Liver (tissue), 9 donors: ENCODE data around the gene CACNA1F. TPM values are rescaled to one million over a fixed set of nuclear protein-coding genes. Genes with fewer than 3 reads are reported as not detected.

Experiments used
- DNase-seq: peaks from one replicate; pipeline ENCODE4 v3.0.0-alpha.2; 2017; ENCODE audit warnings: low spot score
- H3K27ac ChIP-seq, 2 donors: one replicate each; pipeline ENCODE4 v1.7.0; 2013; ENCODE audit warnings: inconsistent platforms in 2 of 2, low read length in 2 of 2, control low read depth in 1 of 2, low read depth in 1 of 2, mild to moderate bottlenecking in 1 of 2
- H3K27me3 ChIP-seq, 4 donors: one replicate each; pipeline versions ENCODE4 v1.6.1 to v1.7.0; 2013; ENCODE audit warnings: low read length in 3 of 4, inconsistent platforms in 1 of 4, mild to moderate bottlenecking in 1 of 4, moderate library complexity in 1 of 4; ENCODE audit not compliant: control insufficient read depth in 4 of 4, insufficient read depth in 4 of 4
- H3K36me3 ChIP-seq, 4 donors: one replicate each; pipeline versions ENCODE4 v1.6.1 to v1.7.0; 2013; ENCODE audit warnings: low read length in 3 of 4, mild to moderate bottlenecking in 3 of 4, low read depth in 1 of 4, moderate library complexity in 1 of 4; ENCODE audit not compliant: control insufficient read depth in 4 of 4, insufficient read depth in 3 of 4
- H3K4me1 ChIP-seq, 4 donors: one replicate each; pipeline versions ENCODE4 v1.6.1 to v1.7.0; 2013; ENCODE audit warnings: low read length in 3 of 4, mild to moderate bottlenecking in 3 of 4, moderate library complexity in 1 of 4; ENCODE audit not compliant: control insufficient read depth in 4 of 4, insufficient read depth in 4 of 4
- H3K4me3 ChIP-seq, 3 donors: one replicate each; pipeline versions ENCODE4 v1.6.1 to v1.7.0; 2013; ENCODE audit warnings: low read length in 3 of 3, control low read depth in 1 of 3, low read depth in 1 of 3, mild to moderate bottlenecking in 1 of 3
- H3K9ac ChIP-seq, 2 donors: one replicate each; pipeline ENCODE4 v1.7.0; 2013; ENCODE audit warnings: low read length in 2 of 2, mild to moderate bottlenecking in 2 of 2, moderate library complexity in 2 of 2, control low read depth in 1 of 2, low read depth in 1 of 2
- H3K9me3 ChIP-seq, 4 donors: one replicate each; pipeline versions ENCODE4 v1.6.1 to v1.7.0; 2013; ENCODE audit warnings: low read length in 3 of 4; ENCODE audit not compliant: control insufficient read depth in 4 of 4
- EGR1 ChIP-seq, 2 donors: IDR thresholded peaks; 2 replicates each; pipeline ENCODE4 v1.6.1; 2016 to 2018; ENCODE audit warnings: antibody characterized with exemption in 2 of 2, low read depth in 2 of 2
- FOXA1 ChIP-seq: IDR thresholded peaks from 2 replicates; pipeline ENCODE4 v1.6.1; 2016; ENCODE audit warnings: antibody characterized with exemption
- FOXA2 ChIP-seq: IDR thresholded peaks from 2 replicates; pipeline ENCODE4 v1.6.1; 2016; ENCODE audit warnings: antibody characterized with exemption
- HNF4A ChIP-seq, 2 donors: conservative IDR thresholded peaks; 2 replicates each; pipeline ENCODE4 v1.6.1; 2016; ENCODE audit warnings: antibody characterized with exemption in 2 of 2, mild to moderate bottlenecking in 2 of 2
- HNF4G ChIP-seq: IDR thresholded peaks from 2 replicates; pipeline ENCODE4 v1.6.1; 2016; ENCODE audit warnings: antibody characterized with exemption
- JUND ChIP-seq, 2 donors: IDR thresholded peaks; 2 replicates each; pipeline ENCODE4 v1.6.1; 2016; ENCODE audit warnings: antibody characterized with exemption in 2 of 2
- NR2F2 ChIP-seq: IDR thresholded peaks from 2 replicates; pipeline ENCODE4 v1.6.1; 2016; ENCODE audit warnings: antibody characterized with exemption
- RXRA ChIP-seq, 2 donors: IDR thresholded peaks; 2 replicates each; pipeline ENCODE4 v1.6.1; 2017 to 2018; ENCODE audit warnings: antibody characterized with exemption in 2 of 2, mild to moderate bottlenecking in 1 of 2
- SP1 ChIP-seq: IDR thresholded peaks from 2 replicates; pipeline ENCODE4 v1.6.1; 2018; ENCODE audit warnings: antibody characterized with exemption, mild to moderate bottlenecking
- TAF1 ChIP-seq: conservative IDR thresholded peaks from 2 replicates; pipeline ENCODE4 v1.6.1; 2016; ENCODE audit warnings: antibody characterized with exemption, mild to moderate bottlenecking
- YY1 ChIP-seq: IDR thresholded peaks from 2 replicates; pipeline ENCODE4 v1.6.1; 2016; ENCODE audit warnings: antibody characterized with exemption, mild to moderate bottlenecking
- WGBS: extraction: QIAGEN DNeasy Blood & Tissue Kit; methylation state at CpG from one replicate; pipeline ENCODE4 v1.1.7; 2013; 5-methylcytosine and 5-hydroxymethylcytosine counted together
- polyA plus RNA-seq, 2 donors: library from polyadenylated mRNA; stranded (reverse) in 1 of 2; unstranded in 1 of 2; fragments of 200-250 nt in 1 of 2; fragments of >200 nt in 1 of 2; fragmentation: Nextera tagmentation in 1 of 2; extraction: Ambion mirVana in 1 of 2; gene quantifications; one replicate each; pipeline versions ENCODE4 v1.2.1 to v1.2.3, GENCODE V29; 2013 to 2015
- total RNA-seq, 2 donors: library from RNA; depleted of rRNA; stranded (reverse); fragments of >200 nt; gene quantifications; one replicate each; pipeline ENCODE4 v1.2.3, GENCODE V29; 2014
- TF ChIP-seq, protein P1 (sequence below): fragments of 150-350 bp; IDR thresholded peaks from 2 replicates; pipeline ENCODE4 v1.5.1; 2017; ENCODE audit warnings: improper control_type of control experiment, low read depth, low read length; ENCODE audit not compliant: missing input control
- TF ChIP-seq, protein P2 (sequence below): IDR thresholded peaks from 2 replicates; pipeline ENCODE4 v1.6.1; 2016; ENCODE audit warnings: antibody characterized with exemption
- TF ChIP-seq, protein P3 (sequence below): IDR thresholded peaks from 2 replicates; pipeline ENCODE4 v1.6.1; 2016; ENCODE audit warnings: antibody characterized with exemption
- TF ChIP-seq, protein P4 (sequence below): IDR thresholded peaks from 2 replicates; pipeline ENCODE4 v1.6.1; 2016; ENCODE audit warnings: antibody characterized with exemption
- TF ChIP-seq, protein P5 (sequence below): IDR thresholded peaks from 2 replicates; pipeline ENCODE4 v1.6.1; 2016; ENCODE audit warnings: antibody characterized with exemption, mild to moderate bottlenecking
- donor health status: healthy.
- donor health status: healthy.
- donor health status: healthy.
- donor health status: healthy.
- donor health status: healthy.

The CACNA1F gene
- total and polyA plus RNA-seq, 4 donors: 0.03 TPM; not detected in 3

DNA sequence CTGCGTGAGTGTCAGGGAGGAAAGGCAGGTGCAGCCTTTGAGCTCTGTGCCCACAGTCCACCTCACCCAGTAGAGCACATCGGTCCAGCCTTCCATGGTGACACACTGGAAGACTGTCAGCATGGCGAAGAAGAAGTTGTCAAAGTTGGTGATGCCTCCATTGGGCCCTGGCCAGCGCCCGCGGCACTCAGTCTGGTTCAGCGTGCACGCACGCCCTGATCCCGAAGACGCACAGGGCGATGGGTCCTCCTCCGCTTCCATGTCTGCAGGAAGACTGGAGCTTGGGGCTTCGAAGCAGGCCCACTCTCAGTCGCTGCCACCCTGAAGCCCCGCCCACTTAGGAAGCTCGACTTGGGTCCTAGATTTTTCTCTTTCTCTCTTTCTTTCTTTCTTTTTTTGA is 5.0 kb downstream of the CACNA1F start:
- Histone ChIP-seq H3K9me3 (no peaks in the 10 kb centered on the region), H3K27me3 (peaks cover 0 to 2% (median 0%) of the 10 kb centered on the region in 4 donors), H3K4me1 (no peaks in the 10 kb centered on the region), H3K9ac (no peak overlapping the region), H3K27ac (no peak overlapping the region), H3K36me3 (no peaks in the 10 kb centered on the region), H3K4me3 (no peak overlapping the region)
- TF ChIP-seq HNF4A (conservative IDR thresholded peaks at IDR 0.05) (no peak), YY1 (no peak)
- TF ChIP-seq, protein P1, sequence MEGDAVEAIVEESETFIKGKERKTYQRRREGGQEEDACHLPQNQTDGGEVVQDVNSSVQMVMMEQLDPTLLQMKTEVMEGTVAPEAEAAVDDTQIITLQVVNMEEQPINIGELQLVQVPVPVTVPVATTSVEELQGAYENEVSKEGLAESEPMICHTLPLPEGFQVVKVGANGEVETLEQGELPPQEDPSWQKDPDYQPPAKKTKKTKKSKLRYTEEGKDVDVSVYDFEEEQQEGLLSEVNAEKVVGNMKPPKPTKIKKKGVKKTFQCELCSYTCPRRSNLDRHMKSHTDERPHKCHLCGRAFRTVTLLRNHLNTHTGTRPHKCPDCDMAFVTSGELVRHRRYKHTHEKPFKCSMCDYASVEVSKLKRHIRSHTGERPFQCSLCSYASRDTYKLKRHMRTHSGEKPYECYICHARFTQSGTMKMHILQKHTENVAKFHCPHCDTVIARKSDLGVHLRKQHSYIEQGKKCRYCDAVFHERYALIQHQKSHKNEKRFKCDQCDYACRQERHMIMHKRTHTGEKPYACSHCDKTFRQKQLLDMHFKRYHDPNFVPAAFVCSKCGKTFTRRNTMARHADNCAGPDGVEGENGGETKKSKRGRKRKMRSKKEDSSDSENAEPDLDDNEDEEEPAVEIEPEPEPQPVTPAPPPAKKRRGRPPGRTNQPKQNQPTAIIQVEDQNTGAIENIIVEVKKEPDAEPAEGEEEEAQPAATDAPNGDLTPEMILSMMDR: no peak
- 90% methylated on average over 17 of the region's 17 CpGs for WGBS
- no peak for DNase-seq

DNA sequence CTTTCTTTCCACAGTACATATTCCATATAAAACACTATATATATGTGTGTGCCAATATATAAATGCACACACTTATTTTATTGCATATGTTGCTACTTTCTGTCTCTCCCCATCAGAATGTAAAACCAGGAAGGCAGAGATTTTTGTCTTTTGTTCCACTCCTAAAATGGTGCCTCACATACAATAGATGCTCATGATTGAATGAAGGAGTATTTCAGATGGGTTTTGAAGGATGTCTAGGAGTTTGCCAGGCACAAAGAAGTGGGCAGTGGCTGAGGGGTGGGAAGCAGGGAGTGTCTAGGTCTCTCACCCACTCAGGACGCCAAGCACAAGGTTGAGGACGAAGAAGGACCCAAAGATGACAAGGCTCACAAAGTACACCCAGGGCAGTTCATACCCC is 5.4 kb downstream of the CACNA1F start:
- Histone ChIP-seq H3K9ac (no peak overlapping the region), H3K36me3 (no peaks in the 10 kb centered on the region), H3K27ac (no peak overlapping the region), H3K9me3 (no peaks in the 10 kb centered on the region), H3K27me3 (peaks cover 0 to 2% (median 0%) of the 10 kb centered on the region in 4 donors), H3K4me3 (no peak overlapping the region), H3K4me1 (no peaks in the 10 kb centered on the region)
- WGBS: 75% methylated on average over 2 of the region's 2 CpGs
- TF ChIP-seq, protein P2, sequence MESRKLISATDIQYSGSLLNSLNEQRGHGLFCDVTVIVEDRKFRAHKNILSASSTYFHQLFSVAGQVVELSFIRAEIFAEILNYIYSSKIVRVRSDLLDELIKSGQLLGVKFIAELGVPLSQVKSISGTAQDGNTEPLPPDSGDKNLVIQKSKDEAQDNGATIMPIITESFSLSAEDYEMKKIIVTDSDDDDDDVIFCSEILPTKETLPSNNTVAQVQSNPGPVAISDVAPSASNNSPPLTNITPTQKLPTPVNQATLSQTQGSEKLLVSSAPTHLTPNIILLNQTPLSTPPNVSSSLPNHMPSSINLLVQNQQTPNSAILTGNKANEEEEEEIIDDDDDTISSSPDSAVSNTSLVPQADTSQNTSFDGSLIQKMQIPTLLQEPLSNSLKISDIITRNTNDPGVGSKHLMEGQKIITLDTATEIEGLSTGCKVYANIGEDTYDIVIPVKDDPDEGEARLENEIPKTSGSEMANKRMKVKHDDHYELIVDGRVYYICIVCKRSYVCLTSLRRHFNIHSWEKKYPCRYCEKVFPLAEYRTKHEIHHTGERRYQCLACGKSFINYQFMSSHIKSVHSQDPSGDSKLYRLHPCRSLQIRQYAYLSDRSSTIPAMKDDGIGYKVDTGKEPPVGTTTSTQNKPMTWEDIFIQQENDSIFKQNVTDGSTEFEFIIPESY: no peak
- no peak for TF ChIP-seq HNF4A (conservative IDR thresholded peaks at IDR 0.05)
- no peak for DNase-seq

DNA sequence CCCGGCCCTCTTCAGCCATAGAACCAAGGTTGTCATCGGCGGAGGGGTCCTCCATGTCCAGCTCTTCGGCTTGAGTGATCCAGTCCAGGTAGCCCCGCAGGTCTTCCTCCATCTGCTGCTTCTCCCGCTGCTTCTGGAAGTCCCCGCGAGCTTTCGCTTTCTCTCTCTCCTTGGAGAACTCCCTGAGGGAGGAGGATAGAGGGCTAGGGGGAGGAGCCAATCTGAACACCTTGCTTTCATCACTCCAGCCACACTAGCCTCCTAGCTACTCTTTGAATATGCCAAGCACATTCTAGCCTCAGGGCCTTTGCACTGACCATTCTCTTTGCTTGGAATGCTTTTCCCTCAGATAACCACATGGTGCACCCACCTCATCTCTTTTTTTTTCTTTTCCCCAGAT is 6.2 kb downstream of the CACNA1F start:
- H3K4me3 ChIP-seq: no peak overlapping the region
- no peak overlapping the region for H3K27ac ChIP-seq
- no peaks in the 10 kb centered on the region for H3K9me3 ChIP-seq
- H3K9ac ChIP-seq: no peak overlapping the region
- peaks cover 0 to 2% (median 0%) of the 10 kb centered on the region in 4 donors for H3K27me3 ChIP-seq
- no peak for DNase-seq
- WGBS: 91% methylated on average over 9 of the region's 9 CpGs
- no peaks in the 10 kb centered on the region for H3K4me1 ChIP-seq
- no peaks in the 10 kb centered on the region for H3K36me3 ChIP-seq
- no peak for TF ChIP-seq HNF4G
- TF ChIP-seq FOXA2: no peak
- TF ChIP-seq RXRA (IDR thresholded peaks at IDR 0.05): no peak
- TF ChIP-seq YY1: no peak
- TF ChIP-seq, protein P3, sequence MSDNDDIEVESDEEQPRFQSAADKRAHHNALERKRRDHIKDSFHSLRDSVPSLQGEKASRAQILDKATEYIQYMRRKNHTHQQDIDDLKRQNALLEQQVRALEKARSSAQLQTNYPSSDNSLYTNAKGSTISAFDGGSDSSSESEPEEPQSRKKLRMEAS: no peak
- TF ChIP-seq, protein P4, sequence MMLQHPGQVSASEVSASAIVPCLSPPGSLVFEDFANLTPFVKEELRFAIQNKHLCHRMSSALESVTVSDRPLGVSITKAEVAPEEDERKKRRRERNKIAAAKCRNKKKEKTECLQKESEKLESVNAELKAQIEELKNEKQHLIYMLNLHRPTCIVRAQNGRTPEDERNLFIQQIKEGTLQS: no peak
- TF ChIP-seq HNF4A (conservative IDR thresholded peaks at IDR 0.05): no peak
- TF ChIP-seq NR2F2: no peak
- TF ChIP-seq EGR1 (IDR thresholded peaks at IDR 0.05; ENCODE audit: low read depth in 2 of 2): no peak
- TF ChIP-seq, protein P5, sequence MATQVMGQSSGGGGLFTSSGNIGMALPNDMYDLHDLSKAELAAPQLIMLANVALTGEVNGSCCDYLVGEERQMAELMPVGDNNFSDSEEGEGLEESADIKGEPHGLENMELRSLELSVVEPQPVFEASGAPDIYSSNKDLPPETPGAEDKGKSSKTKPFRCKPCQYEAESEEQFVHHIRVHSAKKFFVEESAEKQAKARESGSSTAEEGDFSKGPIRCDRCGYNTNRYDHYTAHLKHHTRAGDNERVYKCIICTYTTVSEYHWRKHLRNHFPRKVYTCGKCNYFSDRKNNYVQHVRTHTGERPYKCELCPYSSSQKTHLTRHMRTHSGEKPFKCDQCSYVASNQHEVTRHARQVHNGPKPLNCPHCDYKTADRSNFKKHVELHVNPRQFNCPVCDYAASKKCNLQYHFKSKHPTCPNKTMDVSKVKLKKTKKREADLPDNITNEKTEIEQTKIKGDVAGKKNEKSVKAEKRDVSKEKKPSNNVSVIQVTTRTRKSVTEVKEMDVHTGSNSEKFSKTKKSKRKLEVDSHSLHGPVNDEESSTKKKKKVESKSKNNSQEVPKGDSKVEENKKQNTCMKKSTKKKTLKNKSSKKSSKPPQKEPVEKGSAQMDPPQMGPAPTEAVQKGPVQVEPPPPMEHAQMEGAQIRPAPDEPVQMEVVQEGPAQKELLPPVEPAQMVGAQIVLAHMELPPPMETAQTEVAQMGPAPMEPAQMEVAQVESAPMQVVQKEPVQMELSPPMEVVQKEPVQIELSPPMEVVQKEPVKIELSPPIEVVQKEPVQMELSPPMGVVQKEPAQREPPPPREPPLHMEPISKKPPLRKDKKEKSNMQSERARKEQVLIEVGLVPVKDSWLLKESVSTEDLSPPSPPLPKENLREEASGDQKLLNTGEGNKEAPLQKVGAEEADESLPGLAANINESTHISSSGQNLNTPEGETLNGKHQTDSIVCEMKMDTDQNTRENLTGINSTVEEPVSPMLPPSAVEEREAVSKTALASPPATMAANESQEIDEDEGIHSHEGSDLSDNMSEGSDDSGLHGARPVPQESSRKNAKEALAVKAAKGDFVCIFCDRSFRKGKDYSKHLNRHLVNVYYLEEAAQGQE: no peak
- TF ChIP-seq, protein P1: no peak
- TF ChIP-seq, protein P2: no peak
- no peak for TF ChIP-seq JUND (IDR thresholded peaks at IDR 0.05)
- TF ChIP-seq TAF1: no peak
- TF ChIP-seq FOXA1: no peak
- TF ChIP-seq SP1: no peak
